ENCODE measurements around the gene LAMB1. TPM values are rescaled to one million over a fixed set of nuclear protein-coding genes. Genes with fewer than 3 reads are reported as not detected.
A peak's percentile ranks its signal among the peaks of the same experiment; 100 is the strongest.

The LAMB1 gene
- total RNA-seq, 6 experiments from 2014 or later = 112 to 134 (median 123) TPM

GRCh38 chr7:108000875-108001763, 1.8 kb downstream of the LAMB1 start:
- peak; percentile 9 for DNase-seq
- peak overlapping the region; percentile 96 for H3K4me3 Mint-ChIP-seq
- no peaks in the 10 kb centered on the region for H3K9me3 Mint-ChIP-seq
- peaks cover 70% of the 10 kb centered on the region for H3K4me1 Mint-ChIP-seq (ENCODE audit: low read depth)
- TF ChIP-seq CTCF (IDR thresholded peaks at IDR 0.05) = peak; percentile 39; the same call in 1 of the 2 replicates
- peaks cover 24% of the 10 kb centered on the region for H3K36me3 Mint-ChIP-seq (ENCODE audit: low read depth)
- H3K27me3 Mint-ChIP-seq (ENCODE audit: insufficient read depth) = peaks cover 8% of the 10 kb centered on the region; the same call in 1 of the 2 replicates
- peak overlapping the region; percentile 83 for H3K27ac Mint-ChIP-seq

- H3K4me1 Mint-ChIP-seq (ENCODE audit: low read depth) = peaks cover 79% of the 10 kb centered on the region
Observed at GRCh38 chr7:107999779-108000560, 3.0 kb downstream of the LAMB1 start.

GRCh38 chr7:107998660-107999480, 4.1 kb downstream of the LAMB1 start:
- no peak for DNase-seq
- H3K36me3 Mint-ChIP-seq (ENCODE audit: low read depth) = peaks cover 27% of the 10 kb centered on the region
- H3K4me3 Mint-ChIP-seq = peak overlapping the region; percentile 66
- peaks cover 77% of the 10 kb centered on the region for H3K4me1 Mint-ChIP-seq (ENCODE audit: low read depth)
- TF ChIP-seq CTCF (IDR thresholded peaks at IDR 0.05) = no peak
- peak overlapping the region; percentile 66 for H3K27ac Mint-ChIP-seq
- no peaks in the 10 kb centered on the region for H3K9me3 Mint-ChIP-seq
- H3K27me3 Mint-ChIP-seq (ENCODE audit: insufficient read depth) = peaks cover 2% of the 10 kb centered on the region; the same call in 1 of the 2 replicates

More at GRCh38 chr7:107999779-108000560, 3.0 kb downstream of the LAMB1 start:
- Mint-ChIP-seq H3K27ac (peak overlapping the region; percentile 66), H3K4me3 (peak overlapping the region; percentile 66), H3K36me3 (ENCODE audit: low read depth) (peaks cover 24% of the 10 kb centered on the region), H3K9me3 (no peaks in the 10 kb centered on the region), H3K27me3 (ENCODE audit: insufficient read depth) (peaks cover 6% of the 10 kb centered on the region; the same call in 1 of the 2 replicates)
- peak; percentile 28 for DNase-seq
- no peak for TF ChIP-seq CTCF (IDR thresholded peaks at IDR 0.05)

- no peak overlapping the region for H3K27ac Mint-ChIP-seq
- H3K9me3 Mint-ChIP-seq = no peaks in the 10 kb centered on the region
- TF ChIP-seq CTCF (IDR thresholded peaks at IDR 0.05) = no peak
- no peaks in the 10 kb centered on the region for H3K27me3 Mint-ChIP-seq (ENCODE audit: insufficient read depth)
- H3K4me1 Mint-ChIP-seq (ENCODE audit: low read depth) = peaks cover 75% of the 10 kb centered on the region
- H3K4me3 Mint-ChIP-seq = no peak overlapping the region; the same call in 1 of the 2 replicates
- DNase-seq = no peak
- H3K36me3 Mint-ChIP-seq (ENCODE audit: low read depth) = peaks cover 31% of the 10 kb centered on the region
Observed at GRCh38 chr7:107998150-107998549, 4.8 kb downstream of the LAMB1 start.

Data from HFFc6 (cell line).